Measurements from ENCODE around the gene FFAR4.

FFAR4 gene

GRCh38 chr10:93601146-93601773, 34.8 kb downstream of the FFAR4 start, which contains the start of gene RBP4:
Gene RBP4, minus strand, starts transcription at chr10:93601235. Its CDS starts 207 bp downstream, at chr10:93601028.
- DNase-seq = no peak

GRCh38 chr10:93601774-93602162, 35.3 kb downstream of the FFAR4 start:
- no peak for DNase-seq

GRCh38 chr10:93603023-93603422, 36.6 kb downstream of the FFAR4 start:
- DNase-seq = no peak

- no peak for DNase-seq
Observed at GRCh38 chr10:93604146-93604545, 37.7 kb downstream of the FFAR4 start.

- DNase-seq = no peak
Observed at GRCh38 chr10:93608421-93608820, 42.0 kb downstream of the FFAR4 start.

GRCh38 chr10:93612311-93612710, 45.8 kb downstream of the FFAR4 start, which contains the start of gene PDE6C:
Gene PDE6C, plus strand, starts transcription at chr10:93612537. Its CDS starts 189 bp downstream, at chr10:93612726.
- DNase-seq = no peak

- DNase-seq = no peak
Observed at GRCh38 chr10:93613126-93613525, 46.7 kb downstream of the FFAR4 start.

- DNase-seq = no peak
Observed at GRCh38 chr10:93614101-93614825, 47.8 kb downstream of the FFAR4 start.

- DNase-seq = no peak
Observed at GRCh38 chr10:93615576-93616235, 49.2 kb downstream of the FFAR4 start.

- DNase-seq = no peak
Observed at GRCh38 chr10:93620925-93621324, 54.5 kb downstream of the FFAR4 start.

GRCh38 chr10:93622942-93623341, 56.5 kb downstream of the FFAR4 start:
- DNase-seq = no peak

GRCh38 chr10:93628858-93629257, 62.4 kb downstream of the FFAR4 start:
- DNase-seq = no peak

GRCh38 chr10:93629647-93630305, 63.3 kb downstream of the FFAR4 start:
- DNase-seq = no peak

GRCh38 chr10:93630625-93631557, 64.4 kb downstream of the FFAR4 start:
- DNase-seq = no peak

Data from RPMI8226 (cell line).